HG03064 (cell line): ENCODE results near the gene JPT2.
"Not testable (repeated sequence)": the region's sequence is repeated elsewhere in the genome, so short reads cannot be mapped to it uniquely, and the experiment has no call there.

Source experiments
- ATAC-seq: cut with Tn5 transposase; IDR thresholded peaks from one replicate; pipeline ENCODE4 v1.9.1; 2021; ENCODE audit warnings: low read depth; ENCODE audit not compliant: unreplicated experiment

JPT2 gene

GRCh38 chr16:1727651-1728624, 49.9 kb downstream of the JPT2 start:
- no peak for ATAC-seq

- ATAC-seq = no peak
These were observed 50.9 kb downstream of the JPT2 start for GRCh38 chr16:1729026-1729425.

- no peak for ATAC-seq
These were observed 51.4 kb downstream of the JPT2 start for GRCh38 chr16:1729445-1729844.

DNA sequence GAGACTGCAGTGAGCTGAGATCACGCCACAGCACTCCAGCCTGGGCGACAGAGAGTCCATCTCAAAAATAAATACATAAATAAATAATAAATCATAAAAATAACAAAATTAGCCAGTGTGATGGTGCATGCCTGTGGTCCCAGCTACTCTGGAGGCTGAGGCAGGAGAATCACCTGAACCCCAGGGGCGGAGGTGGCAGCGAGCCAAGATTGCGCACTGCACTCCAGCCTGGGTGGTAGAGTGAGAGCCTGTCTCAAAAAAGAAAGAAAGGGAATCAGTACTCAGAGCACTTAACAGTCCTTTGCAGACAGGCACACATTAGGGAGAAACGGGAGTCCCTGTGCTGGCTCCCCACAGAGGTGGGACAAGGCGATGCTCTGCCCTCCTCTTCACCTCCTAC, 53.0 kb downstream of the JPT2 start:
- ATAC-seq = no peak

DNA sequence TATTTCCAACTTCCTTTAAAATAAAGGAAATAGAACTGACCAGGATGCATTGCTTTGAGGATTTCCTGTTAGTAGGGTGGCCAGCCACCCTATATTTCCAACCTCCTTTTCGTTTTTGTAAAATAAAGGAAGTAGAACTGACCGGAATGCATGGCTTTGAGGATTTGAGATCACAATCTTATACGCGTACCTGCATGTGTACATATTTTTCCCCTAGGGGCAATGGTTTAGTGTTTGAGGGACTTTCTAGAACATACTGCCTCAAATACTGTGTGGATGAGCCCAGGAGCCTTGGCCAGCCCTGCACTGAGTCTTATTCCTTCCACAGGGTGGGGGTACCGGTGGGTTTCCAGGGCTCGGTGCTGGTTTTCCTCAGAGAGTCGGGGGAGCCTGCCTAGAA, 53.5 kb downstream of the JPT2 start:
- no peak for ATAC-seq

DNA sequence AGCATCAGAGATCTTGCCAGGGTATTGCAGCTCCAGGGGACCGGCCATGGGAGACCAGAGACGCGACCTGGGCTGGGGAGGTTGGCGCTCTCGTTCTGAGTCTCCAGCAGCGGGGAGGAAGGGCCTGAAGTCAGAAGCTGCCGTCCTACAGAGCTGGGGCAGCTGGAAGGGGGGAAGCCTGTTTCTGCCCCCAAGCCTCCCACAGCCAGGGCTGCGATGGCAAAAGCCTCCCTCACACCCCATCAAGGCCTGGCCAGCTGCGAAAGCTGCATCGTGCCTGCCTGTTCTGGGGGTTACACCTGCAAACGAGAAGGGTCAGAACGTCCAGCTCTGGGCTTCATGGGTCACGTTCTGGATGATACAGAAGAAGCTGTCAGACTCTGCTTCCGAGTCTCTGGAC, 54.0 kb downstream of the JPT2 start:
- ATAC-seq = no peak

DNA sequence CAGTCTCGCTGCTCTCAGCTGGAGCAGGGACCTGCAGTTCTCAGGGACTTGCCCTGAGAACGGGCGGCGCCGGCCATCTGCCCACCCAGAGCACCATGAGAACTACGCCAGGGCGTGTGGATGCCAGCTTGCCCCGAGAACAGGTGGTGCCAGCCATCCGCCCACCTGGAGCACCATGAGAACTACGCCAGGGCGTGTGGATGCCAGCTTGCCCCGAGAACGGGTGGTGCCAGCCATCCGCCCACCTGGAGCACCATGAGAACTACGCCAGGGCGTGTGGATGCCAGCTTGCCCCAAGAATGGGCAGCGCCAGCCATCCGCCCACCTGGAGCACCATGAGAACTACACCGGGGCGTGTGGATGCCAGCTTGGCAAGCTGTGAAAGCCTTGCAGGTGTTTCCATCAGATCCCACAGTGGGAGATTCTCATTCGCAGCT, 54.5 kb downstream of the JPT2 start:
- ATAC-seq = not testable (repeated sequence)

DNA sequence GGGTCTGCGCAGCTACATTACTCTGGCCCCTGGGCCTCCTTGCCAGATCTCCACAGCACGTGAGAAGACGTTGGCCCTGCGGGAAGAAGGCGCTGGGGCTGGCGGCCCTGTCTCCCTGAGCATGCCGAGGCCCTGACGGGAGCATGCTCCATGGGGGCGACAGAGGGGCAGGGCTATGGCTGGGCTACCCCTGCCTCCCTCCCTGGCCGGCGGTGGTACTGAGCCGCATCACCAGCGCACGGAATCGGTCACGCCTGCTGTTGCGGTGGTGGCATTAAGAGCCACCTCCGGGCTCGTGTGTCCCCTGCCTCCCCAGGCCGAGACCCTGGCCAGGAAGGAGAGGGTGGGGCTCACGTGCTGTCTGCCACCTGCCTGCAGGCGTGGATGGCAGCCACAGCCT, 56.0 kb downstream of the JPT2 start:
- ATAC-seq = no peak

DNA sequence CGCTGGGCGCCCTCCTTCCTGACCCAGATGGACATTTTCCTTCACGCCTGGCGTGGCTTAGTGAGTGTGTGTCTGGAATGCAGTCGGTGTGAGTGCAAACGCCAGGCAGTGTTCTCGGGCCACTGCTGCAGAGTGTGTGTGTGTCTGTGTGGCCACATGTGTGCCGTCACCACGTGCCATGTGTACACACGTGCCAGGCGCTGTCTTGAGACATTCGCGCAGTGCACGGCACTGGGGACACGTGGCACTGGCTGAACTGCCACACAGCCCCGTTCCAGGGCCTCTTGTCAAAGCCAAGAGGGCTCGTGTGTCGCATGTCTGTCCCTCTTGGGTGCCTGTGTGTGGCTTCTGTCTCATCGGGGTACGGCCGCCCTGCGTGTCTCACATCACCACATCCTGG, 56.7 kb downstream of the JPT2 start:
- ATAC-seq = no peak

DNA sequence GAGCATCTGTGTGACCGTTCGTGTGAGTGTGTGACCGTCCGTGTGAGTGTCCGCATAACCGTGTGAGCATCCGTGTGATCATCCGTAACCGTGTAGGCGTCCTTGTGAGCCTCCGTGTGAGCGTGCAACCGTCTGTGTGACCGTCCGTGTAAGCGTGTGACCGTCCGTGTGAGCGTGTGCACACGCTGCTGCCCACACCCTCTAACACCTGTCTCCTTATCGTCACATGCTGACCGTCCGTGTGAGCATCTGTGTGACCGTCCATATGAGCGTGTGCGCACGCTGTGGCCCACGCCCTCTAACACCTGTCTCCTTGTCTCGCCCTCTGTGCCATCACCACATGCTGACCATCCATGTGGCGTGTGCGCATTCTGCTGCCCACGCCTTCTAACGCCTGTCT, 62.2 kb downstream of the JPT2 start:
- no peak for ATAC-seq

DNA sequence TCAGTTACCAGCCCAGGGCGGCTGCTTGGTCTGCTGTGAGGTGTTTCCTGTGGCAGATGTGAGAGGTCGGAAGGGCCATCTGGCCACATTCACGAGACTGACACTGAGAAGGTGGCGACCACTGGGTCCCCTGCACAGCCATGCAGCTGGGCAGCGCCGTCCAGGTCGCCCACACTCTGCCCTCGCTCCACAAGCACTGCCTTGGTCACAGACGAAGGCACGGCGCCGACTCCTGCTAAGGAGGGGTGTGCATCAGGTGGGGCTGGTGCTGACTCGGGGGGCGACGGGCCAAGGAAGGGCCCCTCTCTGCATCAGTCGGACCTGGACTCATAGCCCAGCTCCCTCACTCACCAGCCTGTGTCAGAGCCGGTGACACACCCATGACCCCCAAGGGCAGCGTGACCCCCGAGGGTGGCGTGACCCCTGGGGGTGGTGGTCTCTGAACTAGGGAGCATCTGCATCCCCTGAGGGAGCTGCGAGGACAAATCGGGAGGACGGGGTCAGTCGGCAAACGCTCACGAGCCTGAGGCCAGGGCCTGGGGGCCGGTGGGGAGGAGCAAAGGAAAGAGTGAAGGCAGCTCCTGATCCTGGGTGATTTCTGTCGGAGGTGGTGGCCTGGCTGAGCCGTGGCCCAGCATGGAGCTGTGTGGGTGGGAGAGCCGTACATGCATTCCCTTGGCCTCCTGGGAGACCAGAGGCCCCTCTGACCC, 62.9 kb downstream of the JPT2 start:
- ATAC-seq = no peak

DNA sequence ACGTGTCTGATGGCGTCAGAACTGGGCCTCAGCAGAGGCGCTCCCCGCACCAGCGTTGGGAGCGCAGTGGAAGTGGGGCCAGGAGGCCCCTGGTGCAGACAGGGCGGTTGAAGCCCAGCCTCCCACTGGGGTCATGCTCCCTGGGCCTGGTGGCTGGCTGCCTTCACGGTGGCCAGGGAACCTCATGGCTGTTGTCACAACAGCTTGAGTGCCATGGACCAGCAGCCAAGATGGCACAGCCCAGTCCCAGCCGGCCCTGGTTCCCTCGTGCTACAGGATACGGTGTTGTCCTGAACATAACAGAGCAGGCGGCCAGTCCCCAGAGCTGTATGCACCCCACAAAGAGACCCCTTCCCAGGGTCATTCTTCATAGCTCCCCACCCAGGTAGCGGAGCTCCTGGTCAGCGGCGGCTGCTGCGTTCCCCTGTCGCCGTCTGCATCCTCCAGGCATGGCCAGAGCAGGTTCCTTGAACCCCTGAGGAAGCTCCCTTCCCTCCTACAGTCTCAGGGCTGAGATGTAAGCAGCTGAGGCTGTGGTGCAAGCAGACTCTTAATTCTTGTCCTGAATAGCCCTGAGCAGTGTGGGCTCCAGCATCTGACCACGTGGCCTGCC, 63.6 kb downstream of the JPT2 start:
- no peak for ATAC-seq

DNA sequence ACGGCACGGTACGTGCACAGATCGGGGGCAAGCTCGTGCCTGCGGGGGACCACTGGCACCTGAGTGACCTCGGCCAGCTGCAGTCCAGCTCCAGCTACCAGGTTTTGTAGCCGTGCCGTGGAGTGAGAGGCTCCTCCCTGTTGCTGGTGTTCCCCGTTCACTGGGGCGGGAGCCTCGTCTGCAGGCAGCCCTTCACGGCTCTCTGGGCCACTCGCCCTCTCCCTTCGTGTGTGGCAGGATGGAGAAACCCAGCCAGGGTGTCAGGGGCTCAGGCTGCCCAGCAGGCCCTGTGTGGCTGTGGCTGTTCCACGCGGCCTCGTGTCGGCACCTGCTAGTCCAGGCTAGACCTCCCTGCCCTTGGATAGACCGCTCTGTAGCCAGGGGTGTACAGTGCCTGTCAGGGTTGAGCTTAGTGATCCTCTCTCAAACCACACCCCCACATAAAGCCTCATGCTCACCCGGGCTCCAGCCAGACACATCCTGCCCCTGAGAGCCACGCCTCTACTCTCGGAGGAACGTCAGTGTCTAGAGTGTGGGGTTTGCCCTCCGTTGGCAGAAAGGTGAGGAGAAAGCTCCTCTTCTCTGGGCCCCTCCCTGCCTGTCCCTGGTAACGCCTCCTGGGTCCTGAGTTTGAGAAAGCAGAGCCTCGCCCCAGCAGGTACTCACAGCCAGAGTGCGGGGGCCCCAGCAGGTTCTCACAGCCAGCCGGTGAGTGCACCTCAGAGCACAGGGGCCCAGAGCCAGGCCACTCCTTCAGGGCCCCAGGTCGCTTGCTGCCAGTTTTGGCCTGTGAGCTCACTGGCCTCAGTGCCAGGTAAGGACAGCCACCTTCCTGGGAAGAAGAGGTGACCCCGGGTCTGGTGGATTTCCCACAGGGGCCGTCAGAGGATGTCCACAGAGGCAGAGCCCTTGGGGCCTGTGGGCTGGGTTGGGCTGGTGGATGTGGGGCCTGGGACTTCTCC, 65.6 kb downstream of the JPT2 start:
- no peak for ATAC-seq

DNA sequence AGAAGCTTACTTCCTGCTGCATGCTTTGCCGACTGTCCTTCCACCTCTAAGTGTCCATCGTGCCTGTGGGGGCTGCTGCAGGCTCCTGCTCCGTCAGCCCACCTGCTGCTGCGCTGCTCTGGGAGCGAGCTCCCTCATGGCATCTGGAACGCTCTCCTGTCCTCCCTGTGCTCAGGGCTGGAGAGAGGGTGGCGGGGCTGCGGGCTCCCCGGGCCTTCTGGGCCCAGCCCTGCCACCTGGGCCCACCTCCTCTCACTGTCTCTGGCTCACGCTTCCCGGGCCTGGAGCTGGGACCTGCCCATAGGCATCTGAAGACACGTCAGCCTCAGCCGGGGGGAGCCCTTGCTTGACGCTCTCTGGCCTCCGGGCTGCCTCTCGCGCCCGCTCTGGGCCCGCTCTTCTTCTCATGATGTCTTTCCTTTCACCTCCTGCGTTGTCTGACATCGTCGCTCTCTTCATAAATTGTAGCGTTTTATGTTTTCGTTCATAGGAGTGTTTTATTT, 66.3 kb downstream of the JPT2 start:
- ATAC-seq = no peak

GRCh38 chr16:1745181-1745899, 67.3 kb downstream of the JPT2 start:
- no peak for ATAC-seq

DNA sequence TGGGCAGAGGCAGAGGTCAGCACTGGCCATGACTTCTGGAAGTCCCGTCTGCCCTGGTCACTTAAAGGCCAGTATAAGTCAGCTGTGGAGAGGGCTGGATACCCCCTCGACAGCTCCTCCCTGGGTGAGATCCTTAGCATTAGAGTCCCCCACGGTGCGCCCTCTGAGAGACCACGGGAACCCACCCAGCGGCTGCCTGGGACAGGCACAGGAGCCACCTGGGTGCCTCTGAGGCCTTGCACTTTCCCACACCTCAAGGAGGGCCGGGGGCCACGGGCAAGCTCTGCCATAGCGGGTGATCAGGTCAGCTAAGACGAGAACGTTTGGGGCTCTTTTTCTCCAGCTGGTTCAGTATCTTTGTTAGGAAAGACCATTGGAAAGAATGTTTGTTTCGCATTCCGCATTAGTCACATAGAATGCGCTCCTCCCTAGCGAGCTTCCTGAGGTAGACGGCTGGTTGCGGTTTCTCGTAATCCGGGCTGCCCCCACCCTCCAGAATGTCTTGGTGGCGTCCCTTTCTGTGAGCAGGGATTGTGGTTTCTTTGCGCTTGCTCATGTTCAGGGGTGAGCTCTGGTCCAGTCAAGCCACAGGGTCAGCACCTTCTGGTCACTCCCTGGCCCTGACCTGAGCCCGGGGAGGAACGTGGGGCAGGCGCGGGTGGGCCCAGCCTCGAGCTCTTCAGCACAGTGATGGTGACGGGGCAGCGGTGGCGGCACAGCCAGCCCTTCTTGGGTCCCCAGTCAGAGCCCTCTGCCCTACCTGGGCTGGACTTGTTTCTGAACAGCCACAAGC, 68.0 kb downstream of the JPT2 start:
- ATAC-seq = no peak

GRCh38 chr16:1746693-1747195, 68.7 kb downstream of the JPT2 start:
- ATAC-seq = no peak

DNA sequence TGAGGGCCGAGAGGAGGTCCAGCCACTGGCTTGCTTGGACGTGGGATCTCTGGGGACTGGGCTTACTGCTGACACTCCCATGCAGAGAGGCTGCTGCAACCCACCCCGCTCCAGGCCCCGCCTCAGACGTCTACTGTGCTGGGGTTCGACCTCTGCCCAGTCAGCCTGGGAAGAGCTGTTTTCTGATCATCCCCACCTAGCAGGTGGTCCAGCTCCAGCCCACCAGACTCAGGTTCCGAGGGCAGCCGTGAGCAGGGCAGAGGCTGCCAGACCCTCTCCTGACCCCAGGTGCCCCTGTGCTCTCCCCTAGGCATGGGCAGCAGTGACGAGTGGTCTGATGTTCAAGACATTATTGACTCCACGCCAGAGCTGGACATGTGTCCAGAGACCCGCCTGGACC, 69.9 kb downstream of the JPT2 start:
- ATAC-seq = no peak
